ENCODE results near the gene PRSS38.

DNA sequence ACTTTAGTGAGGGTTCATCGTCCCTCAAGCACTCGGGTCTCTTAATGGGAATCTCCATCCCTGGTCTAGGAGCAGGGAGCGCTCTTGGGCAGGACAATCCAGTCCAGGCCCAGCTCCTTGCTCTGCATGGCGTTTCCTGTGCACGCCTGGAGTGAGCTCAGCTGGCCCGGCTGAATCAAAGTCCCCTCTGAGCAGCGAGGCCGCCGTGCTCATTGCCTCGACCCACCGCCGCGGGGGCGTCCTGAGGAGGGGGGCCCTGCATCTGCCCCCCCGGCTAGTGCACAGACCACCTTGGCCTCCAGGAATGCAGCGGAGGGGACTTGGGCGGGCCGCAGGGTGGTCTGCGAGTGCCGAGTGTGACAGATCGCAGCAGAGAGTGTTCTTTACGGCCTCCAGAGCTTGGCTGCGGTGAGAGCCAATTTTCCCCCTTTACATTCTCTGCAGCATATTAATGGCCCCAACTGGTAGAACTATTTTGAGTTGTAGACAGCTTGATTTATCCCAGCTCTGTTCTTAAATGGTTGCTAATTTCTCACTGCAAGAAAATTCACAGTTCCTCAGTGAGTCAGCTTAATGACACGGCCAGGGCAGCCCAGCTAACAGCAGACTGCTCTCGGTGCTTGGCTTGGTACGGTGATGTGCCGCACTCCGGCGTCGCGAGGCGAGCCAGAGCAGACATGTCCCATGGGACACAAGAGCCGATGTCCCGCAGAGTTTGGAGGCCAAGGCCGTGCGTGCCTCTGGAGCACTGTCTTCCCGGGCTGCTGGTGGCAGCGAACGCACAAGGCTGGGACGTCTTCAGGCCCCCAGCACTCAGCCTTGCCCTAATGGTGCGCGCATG lies 40.4 kb upstream of the PRSS38 start:
- TF ChIP-seq, protein P1, sequence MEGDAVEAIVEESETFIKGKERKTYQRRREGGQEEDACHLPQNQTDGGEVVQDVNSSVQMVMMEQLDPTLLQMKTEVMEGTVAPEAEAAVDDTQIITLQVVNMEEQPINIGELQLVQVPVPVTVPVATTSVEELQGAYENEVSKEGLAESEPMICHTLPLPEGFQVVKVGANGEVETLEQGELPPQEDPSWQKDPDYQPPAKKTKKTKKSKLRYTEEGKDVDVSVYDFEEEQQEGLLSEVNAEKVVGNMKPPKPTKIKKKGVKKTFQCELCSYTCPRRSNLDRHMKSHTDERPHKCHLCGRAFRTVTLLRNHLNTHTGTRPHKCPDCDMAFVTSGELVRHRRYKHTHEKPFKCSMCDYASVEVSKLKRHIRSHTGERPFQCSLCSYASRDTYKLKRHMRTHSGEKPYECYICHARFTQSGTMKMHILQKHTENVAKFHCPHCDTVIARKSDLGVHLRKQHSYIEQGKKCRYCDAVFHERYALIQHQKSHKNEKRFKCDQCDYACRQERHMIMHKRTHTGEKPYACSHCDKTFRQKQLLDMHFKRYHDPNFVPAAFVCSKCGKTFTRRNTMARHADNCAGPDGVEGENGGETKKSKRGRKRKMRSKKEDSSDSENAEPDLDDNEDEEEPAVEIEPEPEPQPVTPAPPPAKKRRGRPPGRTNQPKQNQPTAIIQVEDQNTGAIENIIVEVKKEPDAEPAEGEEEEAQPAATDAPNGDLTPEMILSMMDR (optimal IDR thresholded peaks at IDR 0.05 in 1 of 3, IDR thresholded peaks at IDR 0.05 in 1 of 3, conservative IDR thresholded peaks at IDR 0.05 in 1 of 3; ENCODE audit: extremely low read depth in 1 of 3, insufficient read depth in 2 of 3, low read length in 3 of 3) = no peak
- no peak for TF ChIP-seq EZH2 (IDR thresholded peaks at IDR 0.05; ENCODE audit: low read length)
